Activated CD4-positive, alpha-beta T cell treated with anti-CD3 and anti-CD28 coated beads, Interleukin-2, amount 50 U/mL, for 24 hours (primary cell): ENCODE results near the gene SMAP2.

ENCODE experiments used
- DNase-seq, 2 donors: peaks; one replicate each; pipeline ENCODE4 v3.0.0-alpha.2; 2020; ENCODE audit warnings: low read depth in 1 of 2, low spot score in 1 of 2

SMAP2 gene

DNA sequence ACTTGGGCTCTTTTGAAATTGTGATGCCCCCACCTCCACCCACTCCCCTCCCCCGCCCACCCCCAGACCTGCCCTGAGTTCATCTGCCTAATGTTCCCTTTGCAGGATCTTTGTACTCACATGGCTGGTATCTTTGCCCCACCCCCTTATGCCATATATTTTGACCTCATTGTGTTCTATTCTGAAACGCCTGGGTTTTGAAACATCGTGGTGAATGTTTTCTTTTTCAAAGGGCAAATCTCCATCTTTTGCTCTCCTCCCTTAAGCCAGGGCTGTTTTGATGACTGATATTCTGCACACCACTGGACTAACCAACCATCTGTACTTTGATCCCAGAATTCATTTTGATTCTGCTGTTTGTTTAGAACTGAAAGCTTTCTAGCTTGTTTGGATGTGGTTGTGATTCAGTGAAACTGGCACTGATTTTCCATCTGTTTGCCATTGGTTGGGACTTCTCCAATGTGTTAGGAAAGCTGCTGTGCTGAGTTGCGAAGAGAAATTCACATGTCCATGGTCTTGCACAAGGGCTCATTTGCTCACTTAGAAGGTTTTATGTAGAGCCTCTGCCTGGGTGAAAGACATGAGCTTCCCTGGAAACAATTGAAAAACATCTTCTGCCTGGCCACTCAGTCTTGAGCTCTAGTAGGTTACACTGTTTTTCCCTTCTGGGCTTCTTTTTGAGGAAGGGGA, 16.5 kb downstream of the SMAP2 start:
- no peak for DNase-seq

DNA sequence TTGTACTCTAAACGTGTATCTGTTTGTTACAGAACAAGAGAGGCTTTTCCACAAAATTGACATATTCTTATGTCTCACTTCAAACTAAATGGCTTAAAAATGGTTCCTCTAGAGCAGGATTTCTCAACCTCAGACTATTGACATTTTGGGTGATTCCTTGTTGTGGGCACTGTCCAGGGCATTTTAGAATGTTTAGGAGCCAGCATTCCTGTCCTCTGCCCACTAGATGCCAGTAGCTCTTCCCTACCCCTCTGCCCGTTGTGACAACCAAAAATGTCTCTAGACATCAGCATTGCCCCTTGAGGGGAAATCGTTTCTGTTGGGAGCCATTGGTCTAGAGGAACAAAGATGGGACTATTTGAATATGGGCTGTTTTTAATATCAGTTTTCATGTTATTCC, 17.3 kb downstream of the SMAP2 start:
- no peak for DNase-seq

DNA sequence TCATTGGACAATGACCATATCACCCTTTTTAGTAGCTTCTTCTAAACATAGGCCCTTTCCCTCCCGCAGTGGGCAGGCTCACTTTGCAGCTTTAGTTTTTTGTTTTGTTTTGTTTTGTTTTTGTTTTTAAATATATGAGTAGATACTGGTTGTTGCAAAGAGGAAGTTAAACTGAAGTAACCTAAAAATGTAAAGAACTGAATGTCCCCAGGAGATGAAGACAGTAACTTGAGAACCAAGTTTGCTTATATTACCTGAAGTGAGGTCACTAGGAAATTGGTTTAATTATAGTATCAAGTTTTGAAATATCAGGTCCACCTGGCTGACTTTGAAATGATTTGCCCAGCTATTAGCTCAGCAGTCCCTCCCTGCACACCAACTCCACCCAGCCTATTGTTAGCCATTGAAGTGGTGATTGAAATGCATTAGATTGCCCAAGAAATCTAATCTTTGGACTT, 18.2 kb downstream of the SMAP2 start:
- no peak for DNase-seq

DNA sequence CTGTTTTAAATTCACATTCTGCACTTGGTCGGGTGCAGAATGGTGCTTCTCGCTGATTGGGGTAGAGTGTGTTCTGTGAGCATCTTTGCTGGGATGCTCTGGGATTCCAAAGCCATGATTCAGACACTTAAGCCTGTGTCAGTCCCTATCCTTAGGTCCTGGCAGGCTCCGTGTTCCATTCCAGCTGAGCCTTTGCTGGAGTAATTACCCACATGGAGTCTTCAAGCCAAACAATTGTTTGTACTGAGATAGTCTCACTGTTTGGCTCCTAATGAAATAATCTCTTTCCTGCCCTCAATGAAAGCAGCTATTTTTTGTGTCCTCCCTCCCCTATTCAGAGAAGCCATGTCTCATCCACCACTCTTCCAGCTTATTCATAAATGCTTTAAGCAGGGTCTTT, 18.7 kb downstream of the SMAP2 start:
- DNase-seq, result no peak

DNA sequence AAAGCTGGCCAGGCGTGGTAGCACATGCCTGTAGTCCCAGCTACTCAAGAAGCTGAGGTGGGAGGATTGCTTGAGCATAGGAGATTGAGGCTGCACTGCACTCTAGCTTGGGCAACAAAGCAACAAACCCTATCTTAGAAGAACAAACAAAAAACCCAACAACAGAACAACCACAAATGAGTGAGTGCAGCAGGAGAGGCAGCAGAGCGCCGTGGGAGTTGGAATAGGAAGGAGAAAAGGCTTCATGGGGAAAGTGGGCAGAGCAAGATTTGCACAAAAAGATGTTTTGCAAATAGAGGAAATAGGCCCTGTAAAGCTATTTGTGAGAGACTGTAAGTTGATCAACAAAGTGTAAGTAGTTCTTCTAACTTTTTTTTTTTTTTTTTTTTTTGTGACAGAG, 19.6 kb downstream of the SMAP2 start:
- no peak for DNase-seq

DNA sequence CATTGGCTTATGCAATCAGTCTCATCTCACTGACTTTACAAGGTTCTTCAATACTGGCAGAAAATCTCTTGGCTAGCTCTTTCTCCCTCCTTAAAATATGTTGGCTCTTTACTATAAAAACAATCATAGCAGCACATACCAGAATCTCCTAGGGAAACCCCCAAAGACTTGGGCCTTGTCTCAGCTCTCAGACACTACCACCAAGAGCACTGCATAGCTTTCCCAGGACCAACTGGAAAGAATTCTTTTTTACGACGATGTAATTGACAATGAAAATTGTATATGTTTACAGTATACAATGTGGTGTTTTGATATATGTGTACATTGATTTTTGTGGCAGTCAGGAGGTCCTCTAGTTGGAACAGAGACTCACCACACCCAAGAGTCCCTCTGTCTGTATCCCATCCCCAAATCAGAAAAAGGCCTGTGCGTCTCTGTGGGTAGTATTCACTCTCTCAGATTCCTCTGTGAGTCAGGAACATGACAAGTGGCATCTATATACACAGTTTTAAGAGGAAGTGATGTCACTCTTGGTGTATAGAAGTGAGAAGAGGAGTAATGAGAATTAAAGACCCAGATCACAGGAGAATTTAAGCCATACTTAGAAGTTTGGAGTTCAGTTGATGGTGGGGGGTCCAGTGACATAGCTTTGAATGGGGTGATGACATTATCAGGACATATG, 21.1 kb downstream of the SMAP2 start:
- no peak for DNase-seq

DNA sequence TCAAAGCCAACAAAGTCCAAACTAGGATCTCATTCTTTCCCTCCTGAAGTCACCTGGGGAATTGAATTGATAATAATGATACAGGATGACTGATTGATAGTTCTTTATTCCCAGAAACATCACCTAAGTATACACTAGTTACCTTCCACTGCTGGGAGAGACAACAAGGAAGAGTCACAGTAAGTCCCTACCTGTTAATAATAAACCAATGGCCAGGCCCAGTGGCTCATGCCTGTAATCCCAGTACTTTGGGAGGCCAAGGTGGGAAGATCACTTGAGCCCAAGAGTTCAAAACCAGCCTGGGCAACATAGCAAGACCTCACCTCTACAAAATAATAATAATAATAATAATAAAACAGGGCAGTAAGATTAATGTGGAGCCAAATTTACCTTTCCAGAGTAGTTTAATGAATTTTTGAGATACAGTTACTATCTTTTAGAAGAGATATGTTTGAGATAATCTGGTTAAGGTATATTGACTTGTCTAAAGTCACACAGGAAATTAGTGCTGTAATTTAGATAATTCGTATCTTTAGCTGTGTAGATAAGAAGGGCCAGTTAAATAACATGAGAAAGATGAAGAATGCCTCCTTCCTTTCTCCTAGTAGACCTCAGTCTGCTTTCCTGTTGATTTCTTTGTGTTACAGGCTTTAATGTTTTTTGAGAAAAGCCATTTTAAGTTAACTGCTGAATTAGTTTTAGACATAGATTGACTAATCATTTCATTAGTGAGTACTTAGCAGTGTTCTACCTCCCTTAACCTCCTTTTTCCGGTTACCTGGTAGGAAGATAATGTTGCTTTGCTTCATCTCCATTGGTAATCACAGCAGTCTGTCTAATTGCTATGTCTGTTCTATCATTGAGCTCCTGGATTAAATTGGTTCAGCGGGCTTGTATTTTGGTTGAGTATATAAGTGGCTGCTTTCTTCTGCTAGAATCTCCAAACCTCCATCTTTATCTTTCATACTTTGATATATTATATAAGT, 22.0 kb downstream of the SMAP2 start:
- DNase-seq, result no peak

DNA sequence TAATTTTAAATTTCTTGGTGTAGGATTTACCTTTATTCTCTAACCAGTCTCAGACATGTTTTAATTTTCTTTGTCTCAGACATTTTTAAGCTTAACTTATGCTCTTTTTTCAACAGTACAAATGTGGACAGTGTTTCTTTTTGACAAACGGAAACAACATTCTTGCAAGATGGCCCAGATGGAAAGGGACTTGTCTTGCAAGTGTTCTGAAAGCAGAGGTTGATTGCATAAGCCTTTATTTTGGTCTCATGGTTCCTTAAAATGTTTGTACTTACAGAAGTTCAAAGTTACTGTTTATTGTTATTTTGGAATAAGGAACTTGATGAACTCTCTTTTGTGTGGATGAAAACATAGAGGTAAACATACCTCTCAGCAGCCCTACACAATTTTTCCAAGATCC, 22.9 kb downstream of the SMAP2 start:
- DNase-seq, result no peak

DNA sequence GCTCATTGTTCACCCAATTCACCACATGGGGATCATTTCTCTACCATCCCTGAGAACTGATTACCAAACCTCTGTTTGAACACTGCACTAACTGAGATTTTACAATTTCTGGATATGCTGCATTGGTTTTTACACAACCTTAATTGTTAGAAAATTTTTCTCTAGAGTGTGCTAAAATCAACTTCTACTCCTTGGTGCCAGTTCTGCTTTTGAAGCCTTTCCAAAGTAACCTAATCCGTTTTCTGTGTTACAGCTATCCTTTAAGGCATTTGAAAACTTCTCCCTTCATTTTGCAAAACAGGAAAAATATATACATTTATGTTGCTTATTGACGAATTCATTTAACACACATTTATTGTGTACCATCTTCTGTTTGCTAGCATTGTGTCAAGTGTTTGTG, 23.7 kb downstream of the SMAP2 start:
- DNase-seq, result no peak

DNA sequence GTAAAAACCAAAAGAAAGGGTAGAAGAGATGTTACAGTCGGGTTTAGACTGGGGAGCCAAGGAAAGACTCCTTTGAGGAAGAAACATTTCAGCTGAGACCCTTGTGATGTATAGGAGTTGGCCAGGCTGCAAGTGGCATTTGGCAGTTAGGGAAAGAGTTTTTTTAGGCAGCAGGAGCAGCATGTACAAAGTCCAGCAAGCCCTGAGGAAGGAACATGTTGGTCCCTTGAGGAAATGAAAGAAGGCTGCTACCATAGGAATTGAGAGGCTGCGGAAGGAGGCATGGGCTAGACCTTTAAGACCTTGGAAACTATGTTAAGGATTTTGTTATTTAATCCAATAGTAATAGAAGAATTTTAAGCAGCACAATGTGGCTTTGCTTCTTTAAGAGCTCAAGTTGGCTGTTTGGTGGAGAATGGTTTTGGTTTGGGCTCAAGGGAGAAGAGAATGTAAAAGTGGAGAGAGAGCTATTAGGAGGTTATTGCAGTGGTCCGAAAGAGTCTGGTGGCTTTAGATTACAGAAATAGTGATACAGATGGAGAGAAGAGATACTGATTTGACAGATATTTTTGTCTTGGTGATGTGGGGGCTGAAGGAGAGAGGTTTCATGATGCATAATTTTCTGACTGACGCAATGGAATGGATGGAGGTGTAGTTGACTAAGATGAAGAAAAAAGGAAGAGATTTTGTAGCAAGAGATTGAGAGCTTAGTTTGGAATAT, 26.6 kb downstream of the SMAP2 start:
- DNase-seq, result no peak

DNA sequence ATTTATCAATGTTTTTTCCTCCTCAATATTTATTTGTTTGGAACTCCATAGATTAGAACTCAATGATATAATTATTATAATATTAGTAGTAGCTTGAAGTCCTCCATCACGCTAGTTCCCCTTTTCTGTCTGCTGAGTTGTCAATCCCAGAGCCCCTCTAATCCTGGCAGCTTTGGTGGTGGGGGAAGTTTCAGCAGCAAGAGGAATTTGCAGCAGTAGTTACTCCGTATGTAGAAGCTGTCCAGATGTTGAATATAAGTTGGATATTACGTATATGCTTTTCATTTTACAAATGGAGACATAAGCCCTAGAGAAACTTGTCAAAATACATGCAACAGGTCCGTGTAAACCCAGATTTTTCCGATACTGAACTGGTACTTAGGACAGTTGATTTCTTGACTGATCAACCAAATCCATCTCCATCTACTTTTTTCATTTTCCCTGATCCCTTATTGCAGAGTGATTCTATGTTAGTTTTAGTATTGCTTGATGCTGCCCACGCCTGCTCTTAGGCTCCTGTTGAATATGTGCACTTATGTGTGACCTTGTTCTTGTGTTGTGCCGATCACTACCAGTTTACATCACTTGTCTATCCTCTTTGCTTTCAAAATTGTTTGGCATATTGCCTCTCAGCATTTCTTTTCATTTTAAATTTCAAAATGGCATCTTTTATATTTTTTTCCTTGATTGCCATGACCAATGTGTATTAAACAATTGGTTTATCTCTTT, 28.1 kb downstream of the SMAP2 start:
- DNase-seq, result no peak

DNA sequence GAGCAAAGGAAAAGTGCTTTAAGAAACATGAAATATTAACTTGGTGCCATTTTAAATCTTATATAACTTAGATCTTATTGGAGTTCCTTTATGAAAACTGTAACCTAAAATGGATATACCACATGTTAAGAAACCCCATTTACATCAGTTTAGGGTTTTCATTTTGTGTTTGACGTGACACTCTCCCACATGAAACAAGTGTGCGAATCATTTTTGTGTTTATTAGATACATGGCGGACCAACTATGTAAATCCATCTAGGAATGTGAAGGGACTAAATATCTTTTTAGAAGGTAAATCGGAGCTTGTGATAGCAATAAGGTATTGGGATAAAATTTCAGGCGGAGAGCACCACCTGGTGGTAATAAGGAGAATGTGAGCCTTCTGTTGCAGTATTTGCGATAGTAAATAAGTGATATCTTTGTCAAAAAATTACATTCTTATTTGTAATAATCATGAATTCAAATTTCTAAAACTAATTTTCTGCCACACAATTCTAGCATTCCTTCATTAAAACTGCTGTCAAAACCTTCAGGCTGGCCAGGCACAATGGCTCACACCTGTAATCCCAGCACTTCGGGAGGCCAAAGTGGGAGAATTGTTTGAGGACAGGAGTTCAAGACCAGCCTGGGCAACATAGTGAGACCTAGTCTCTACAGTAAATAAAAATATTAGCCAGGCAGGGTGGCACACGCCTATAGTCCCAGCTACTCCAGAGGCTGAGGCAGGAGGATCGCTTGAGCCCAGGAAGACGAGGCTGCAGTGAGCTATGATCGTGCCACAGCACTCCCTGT, 31.3 kb downstream of the SMAP2 start:
- no peak for DNase-seq

DNA sequence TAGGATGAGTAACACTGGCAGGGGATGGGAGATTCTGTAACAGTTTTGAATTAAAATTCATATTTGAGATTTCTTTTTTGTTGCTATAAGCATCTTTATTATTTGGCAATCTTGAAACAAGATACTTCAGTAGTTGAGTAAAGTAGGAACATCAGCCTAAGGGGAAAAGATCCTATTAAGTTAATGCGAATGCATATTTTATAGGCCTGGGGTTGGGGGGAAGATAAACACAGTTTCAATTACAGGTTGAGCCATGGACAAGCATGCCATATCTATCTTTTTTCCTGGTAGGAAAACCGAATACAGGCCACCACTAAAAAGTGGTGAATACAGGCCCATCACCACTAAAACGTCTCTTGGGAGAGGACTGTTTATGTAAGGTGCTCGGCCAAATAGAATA, 32.3 kb downstream of the SMAP2 start:
- DNase-seq, result no peak

DNA sequence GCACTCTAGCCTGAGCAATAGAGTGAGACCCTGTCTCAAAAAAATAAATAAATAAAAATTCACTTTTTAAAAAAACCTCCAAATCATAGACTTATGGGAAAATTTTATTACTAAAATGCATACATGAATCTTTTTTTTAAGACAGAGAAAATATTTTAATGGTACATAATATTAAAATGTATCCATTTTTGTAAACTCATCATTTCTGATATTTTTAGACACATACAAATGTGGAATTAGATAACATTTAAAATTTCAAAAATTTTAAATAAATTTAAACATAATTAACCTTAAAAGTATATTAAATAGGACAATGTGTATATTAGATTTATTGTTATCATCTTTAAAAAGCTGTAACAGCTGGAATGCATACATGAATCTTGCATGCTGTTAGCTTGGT, 33.9 kb downstream of the SMAP2 start:
- no peak for DNase-seq

DNA sequence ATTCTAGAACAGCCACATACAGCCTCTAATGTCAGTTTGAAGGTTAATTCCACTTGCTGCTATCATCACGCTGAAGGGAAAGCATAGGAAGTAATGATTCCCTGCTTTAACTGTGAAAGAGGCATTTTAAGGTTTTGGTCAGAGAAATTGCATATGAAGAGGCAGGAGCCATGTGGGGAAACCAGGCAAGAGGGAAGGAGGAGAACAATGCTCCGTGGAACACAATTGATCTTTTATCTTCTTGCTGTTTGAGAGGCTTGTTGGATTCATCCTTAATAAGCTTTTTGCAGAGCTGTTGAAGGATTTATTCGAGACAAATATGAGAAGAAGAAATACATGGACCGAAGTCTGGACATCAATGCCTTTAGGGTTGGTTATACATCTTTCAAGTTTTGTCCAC, 35.9 kb downstream of the SMAP2 start:
- no peak for DNase-seq

DNA sequence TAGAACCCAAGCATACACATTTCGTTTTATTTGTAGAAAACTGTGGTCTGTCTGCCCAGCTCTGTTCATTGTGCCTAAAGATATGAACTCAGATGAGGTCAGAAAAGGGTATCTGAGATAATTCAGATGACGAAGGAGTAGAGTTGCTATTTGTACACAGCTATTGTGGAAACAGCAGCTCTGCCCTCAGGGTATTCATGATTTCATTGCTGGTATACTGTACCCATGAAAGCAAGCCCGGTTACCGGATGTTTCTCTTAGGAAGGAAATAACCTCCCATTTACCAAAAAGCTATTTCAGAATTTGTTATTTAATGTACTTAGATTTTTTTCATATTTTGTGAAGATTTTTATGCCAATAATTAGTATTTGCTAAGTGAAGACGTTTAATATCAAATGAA, 37.8 kb downstream of the SMAP2 start:
- DNase-seq, result no peak

DNA sequence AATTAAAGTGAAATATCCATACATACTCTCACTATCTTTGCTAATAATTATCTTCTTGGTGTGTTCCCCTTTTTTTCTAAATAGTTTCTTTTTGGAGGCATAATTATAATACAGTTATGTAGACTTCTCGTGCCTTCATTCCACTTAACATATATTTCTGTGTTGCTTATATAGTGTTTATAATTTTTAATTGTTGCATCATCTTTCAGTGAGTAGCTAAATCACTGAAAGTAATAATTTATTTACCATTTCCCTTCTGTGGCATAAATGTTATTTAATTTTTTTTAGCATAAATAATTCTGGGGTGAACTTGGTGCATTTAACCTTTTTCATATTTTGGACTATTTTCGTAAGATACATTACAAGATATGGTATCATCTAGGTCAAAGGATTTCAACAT, 38.3 kb downstream of the SMAP2 start:
- no peak for DNase-seq

DNA sequence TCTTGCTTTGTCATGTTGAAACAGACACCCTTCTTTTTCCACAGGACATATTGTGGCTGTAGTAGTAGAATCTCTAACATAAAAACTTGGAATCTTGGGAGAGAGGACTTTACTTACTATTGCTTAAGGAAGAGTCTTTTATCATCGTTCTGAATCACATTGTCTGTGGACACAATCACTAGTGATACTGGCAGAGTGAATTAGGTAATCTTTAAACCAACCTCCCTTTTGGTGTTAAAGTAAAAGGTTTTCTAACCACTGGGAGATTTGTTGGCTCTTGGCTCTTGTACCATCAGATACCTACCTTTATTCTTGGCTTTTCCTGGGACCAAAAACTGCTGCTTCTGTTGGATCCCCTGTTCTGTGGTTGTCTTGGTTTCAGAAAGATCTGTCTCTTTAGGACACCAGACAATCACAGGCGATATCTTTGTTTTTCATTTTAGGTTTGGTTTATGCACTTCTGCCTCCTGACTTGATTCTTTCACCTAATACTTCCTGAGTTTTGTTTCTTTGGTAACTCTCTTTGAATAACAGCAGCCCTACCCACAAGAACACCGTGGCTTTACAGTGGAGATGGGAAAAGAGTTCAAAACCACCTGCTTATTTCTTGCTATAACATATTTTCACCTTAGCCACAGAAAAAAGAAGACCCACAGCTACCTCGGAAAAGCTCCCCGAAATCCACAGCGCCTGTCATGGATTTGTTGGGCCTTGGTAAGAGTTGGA, 40.2 kb downstream of the SMAP2 start:
- no peak for DNase-seq

DNA sequence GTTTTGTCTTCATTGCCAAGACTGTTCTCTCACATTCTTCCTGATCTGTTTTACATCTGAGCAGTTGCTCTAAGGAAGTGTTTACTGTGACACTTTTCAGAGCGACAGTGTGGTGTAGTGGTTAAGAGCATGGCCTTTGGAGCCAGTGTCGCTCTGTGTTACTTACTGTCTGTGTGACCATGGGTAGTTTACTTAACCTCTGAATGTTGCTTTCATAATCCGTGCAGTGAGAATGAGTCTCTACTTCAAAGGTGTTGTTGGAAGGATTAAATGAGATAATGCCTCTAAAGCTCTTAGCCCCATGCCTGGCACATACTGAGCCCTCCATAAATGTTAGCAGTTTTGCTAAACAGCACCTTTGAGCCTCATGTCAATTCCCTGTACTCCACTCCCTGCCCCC, 40.8 kb downstream of the SMAP2 start:
- no peak for DNase-seq
